IMR-90 (cell line): ENCODE results near the gene B9D1. TPM values are rescaled to one million over a fixed set of nuclear protein-coding genes. Genes with fewer than 3 reads are reported as not detected.

ENCODE experiments used
- ATAC-seq: fragments of 200-7000 bp; cut with Tn5 transposase; 2 replicates; pipeline ENCODE4 v1.9.1; 2020; ENCODE audit warnings: low read depth, mild to moderate bottlenecking, moderate library complexity
- BruUV-seq: library from RNA; stranded (reverse); fragments of 400-500 nt; replicated peaks from 2 replicates; lab custom pipeline; 2021; lab: Mats Ljungman, UMichigan
- CTCF ChIA-PET: fragments of 300-600 bp; formaldehyde crosslinking; extraction: SDS; loops from one replicate; lab custom pipeline; 2021; ENCODE audit warnings: antibody characterized with exemption; lab: Yijun Ruan, JAX
- POLR2A ChIA-PET: fragments of 300-600 bp; sonication (Branson Sonifier 250); formaldehyde crosslinking; loops from one replicate; lab custom pipeline; 2022; ENCODE audit warnings: antibody characterized with exemption; ENCODE audit not compliant: unreplicated experiment; lab: Charles Lee
- DNase-seq: peaks from one replicate; pipeline ENCODE4 v3.0.0; 2013
- H2AFZ ChIP-seq: replicated peaks from 2 replicates; pipeline ENCODE3; 2013; ENCODE audit warnings: low read length, mild to moderate bottlenecking; ENCODE audit not compliant: poor library complexity
- H2AK5ac ChIP-seq: 2 replicates; pipeline ENCODE4 v1.6.1; 2013; ENCODE audit warnings: low read depth, low read length, inconsistent platforms
- H2AK9ac ChIP-seq: replicated peaks from 2 replicates; pipeline ENCODE3; 2013; ENCODE audit warnings: mild to moderate bottlenecking, low read depth, low read length, moderate library complexity; ENCODE audit not compliant: poor library complexity
- H2BK120ac ChIP-seq: 2 replicates; pipeline ENCODE4 v1.6.1; 2013; ENCODE audit warnings: low read depth, low read length, inconsistent platforms
- H2BK15ac ChIP-seq: 3 replicates; pipeline ENCODE4 v1.6.1; 2013; ENCODE audit warnings: low read depth, low read length, inconsistent platforms
- H2BK20ac ChIP-seq: 2 replicates; pipeline ENCODE4 v1.6.1; 2013; ENCODE audit warnings: low read depth, mild to moderate bottlenecking, inconsistent platforms, low read length, moderate library complexity
- H2BK5ac ChIP-seq: 2 replicates; pipeline ENCODE4 v1.6.1; 2013; ENCODE audit warnings: mild to moderate bottlenecking, low read depth, low read length, inconsistent platforms; ENCODE audit not compliant: poor library complexity, severe bottlenecking
- H3K14ac ChIP-seq: replicated peaks from 2 replicates; pipeline ENCODE4 v1.6.1; 2013; ENCODE audit warnings: low read depth, low read length, inconsistent platforms
- H3K18ac ChIP-seq: 2 replicates; pipeline ENCODE4 v1.6.1; 2013; ENCODE audit warnings: low read depth, low read length, control low read depth
- H3K23ac ChIP-seq: 2 replicates; pipeline ENCODE4 v1.6.1; 2013; ENCODE audit warnings: low read depth, low read length, inconsistent platforms
- H3K27ac ChIP-seq: 2 replicates; pipeline ENCODE4 v1.5.1; 2013; ENCODE audit warnings: mild to moderate bottlenecking, control low read depth, low read length; ENCODE audit not compliant: insufficient read depth
- H3K27me3 ChIP-seq: 2 replicates; pipeline ENCODE4 v1.6.1; 2013; ENCODE audit warnings: low read length; ENCODE audit not compliant: control insufficient read depth, insufficient read depth
- H3K36me3 ChIP-seq: 2 replicates; pipeline ENCODE4 v1.6.1; 2013; ENCODE audit warnings: low read length, mixed read lengths; ENCODE audit not compliant: control insufficient read depth, insufficient read depth
- H3K4ac ChIP-seq: 2 replicates; pipeline ENCODE4 v1.6.1; 2013; ENCODE audit warnings: low read depth, low read length, inconsistent platforms
- H3K4me1 ChIP-seq: 2 replicates; pipeline ENCODE4 v1.6.1; 2013; ENCODE audit warnings: low read length, mixed read lengths; ENCODE audit not compliant: control insufficient read depth, insufficient read depth
- H3K4me2 ChIP-seq: 2 replicates; pipeline ENCODE4 v1.6.1; 2013; ENCODE audit warnings: low read depth, mild to moderate bottlenecking, control low read depth, low read length, moderate library complexity
- H3K4me3 ChIP-seq: 2 replicates; pipeline ENCODE4 v1.5.1; 2013; ENCODE audit warnings: low read depth, mild to moderate bottlenecking, control low read depth, low read length, moderate library complexity; ENCODE audit not compliant: insufficient read depth
- H3K56ac ChIP-seq: 2 replicates; pipeline ENCODE4 v1.6.1; 2013; ENCODE audit warnings: low read length, inconsistent platforms; ENCODE audit not compliant: insufficient read depth; ENCODE audit errors: extremely low read depth
- H3K79me1 ChIP-seq, 2 experiments: 2 replicates each; pipeline ENCODE4 v1.6.1; 2013; ENCODE audit warnings: low read length in 2 of 2, inconsistent platforms in 1 of 2, low read depth in 1 of 2
- H3K9ac ChIP-seq: 2 replicates; pipeline ENCODE4 v1.6.1; 2013; ENCODE audit warnings: low read depth, low read length, control low read depth
- H3K9me1 ChIP-seq: 2 replicates; pipeline ENCODE4 v1.6.1; 2013; ENCODE audit warnings: low read length, inconsistent platforms; ENCODE audit not compliant: insufficient read depth
- H3K9me3 ChIP-seq: 2 replicates; pipeline ENCODE4 v1.6.1; 2013; ENCODE audit warnings: low read length; ENCODE audit not compliant: control insufficient read depth, insufficient read depth
- H4K20me1 ChIP-seq: 2 replicates; pipeline ENCODE4 v1.6.1; 2013; ENCODE audit warnings: low read length, inconsistent platforms; ENCODE audit not compliant: insufficient read depth
- H4K5ac ChIP-seq: 2 replicates; pipeline ENCODE4 v1.6.1; 2013; ENCODE audit warnings: mild to moderate bottlenecking, low read depth, low read length, control low read depth
- H4K8ac ChIP-seq, 2 experiments: 2 replicates each; pipeline ENCODE4 v1.6.1; 2013; ENCODE audit warnings: low read depth in 2 of 2, low read length in 2 of 2, control low read depth in 1 of 2, inconsistent platforms in 1 of 2
- H4K91ac ChIP-seq: 2 replicates; pipeline ENCODE4 v1.6.1; 2013; ENCODE audit warnings: low read depth, low read length, inconsistent platforms; ENCODE audit not compliant: insufficient read depth
- BHLHE40 ChIP-seq: fragments of 150-350 bp; IDR thresholded peaks from 2 replicates; pipeline ENCODE4 v1.6.1; 2016; ENCODE audit warnings: mild to moderate bottlenecking, low read depth, low read length
- CEBPB ChIP-seq: IDR thresholded peaks from 2 replicates; pipeline ENCODE4 v1.6.1; 2012; ENCODE audit warnings: low read depth, low read length, improper control_type of control experiment
- CHD1 ChIP-seq: IDR thresholded peaks from 2 replicates; pipeline ENCODE4 v1.6.1; 2012; ENCODE audit warnings: low read depth, low read length, improper control_type of control experiment
- ELK1 ChIP-seq: fragments of 150-350 bp; IDR thresholded peaks from 2 replicates; pipeline ENCODE4 v1.6.1; 2016; ENCODE audit warnings: low read depth, mild to moderate bottlenecking, low read length, moderate library complexity, borderline replicate concordance
- FOS ChIP-seq: fragments of 150-350 bp; IDR thresholded peaks from 2 replicates; pipeline ENCODE4 v1.6.1; 2016; ENCODE audit warnings: low read depth, low read length
- MAFK ChIP-seq: IDR thresholded peaks from 2 replicates; pipeline ENCODE4 v1.6.1; 2012; ENCODE audit warnings: low read depth, low read length, improper control_type of control experiment
- MAZ ChIP-seq: IDR thresholded peaks from 2 replicates; pipeline ENCODE4 v1.6.1; 2012; ENCODE audit warnings: low read depth, mild to moderate bottlenecking, low read length, improper control_type of control experiment, moderate library complexity, borderline replicate concordance
- MXI1 ChIP-seq: IDR thresholded peaks from 2 replicates; pipeline ENCODE4 v1.6.1; 2012; ENCODE audit warnings: low read depth, mild to moderate bottlenecking, low read length, moderate library complexity, borderline replicate concordance
- NFE2L2 ChIP-seq: fragments of 150-350 bp; IDR thresholded peaks from 2 replicates; pipeline ENCODE4 v1.6.1; 2016; ENCODE audit warnings: low read depth, mild to moderate bottlenecking, low read length
- POLR2A ChIP-seq: IDR thresholded peaks from 2 replicates; pipeline ENCODE4 v1.6.1; 2012; ENCODE audit warnings: mild to moderate bottlenecking, low read depth, low read length
- RAD21 ChIP-seq: IDR thresholded peaks from 2 replicates; pipeline ENCODE4 v1.6.1; 2012; ENCODE audit warnings: low read length, improper control_type of control experiment
- RCOR1 ChIP-seq: IDR thresholded peaks from 2 replicates; pipeline ENCODE4 v1.6.1; 2012; ENCODE audit warnings: mild to moderate bottlenecking, low read length, improper control_type of control experiment; ENCODE audit not compliant: insufficient replicate concordance
- RFX5 ChIP-seq: IDR thresholded peaks from 2 replicates; pipeline ENCODE4 v1.8.0; 2012; ENCODE audit warnings: low read depth, mild to moderate bottlenecking, low read length, moderate library complexity
- WGBS, 2 experiments: methylation state at CpG; one replicate each; pipeline versions ENCODE4 v1.1.5 to v1.1.7; 2013; ENCODE audit warnings: missing lambda C conversion rate in 2 of 2; ENCODE audit not compliant: insufficient read length in 1 of 2; ENCODE audit errors: extremely low coverage in 2 of 2; 5-methylcytosine and 5-hydroxymethylcytosine counted together
- dilution Hi-C: fragments of 300-500 bp; cut with HindIII; formaldehyde crosslinking; loops from one replicate; pipeline ENCODE4 v1.14.3; 2018; ENCODE audit warnings: low sequenced_read_pairs; ENCODE audit not compliant: unreplicated experiment
- in situ Hi-C: fragments of 300-500 bp; cut with MboI; formaldehyde crosslinking; loops from 3 replicates; pipeline ENCODE4 v1.14.3; 2019; ENCODE audit warnings: low sequenced_read_pairs, inconsistent platforms, mixed read lengths
- intact Hi-C: fragments of 100-400 bp; cut with micrococcal nuclease; formaldehyde crosslinking; loops from 2 replicates; pipeline ENCODE4 v1.10.0; 2022
- polyA plus RNA-seq, 3 experiments: library from polyadenylated mRNA; depleted of rRNA; stranded (reverse); fragments of >200 nt; gene quantifications; 2 replicates each; pipeline ENCODE4 v1.2.3, GENCODE V29; 2012; ENCODE audit warnings: low replicate concordance in 1 of 3
- total RNA-seq: library from RNA; depleted of rRNA; stranded (reverse); fragments of >200 nt; gene quantifications from 2 replicates; pipeline ENCODE4 v1.2.3, GENCODE V29; 2012
- TF ChIP-seq, protein P1 (sequence below): fragments of 150-350 bp; IDR thresholded peaks from 2 replicates; pipeline ENCODE4 v1.6.1; 2017; ENCODE audit warnings: mild to moderate bottlenecking, antibody characterized with exemption, low read length, low read depth

The B9D1 gene
- total and polyA plus RNA-seq, 2 of the 4 experiments (the other 2 are of a cell fraction) = 42.5 to 43.8 TPM

- H3K27me3 ChIP-seq = no peaks in the 10 kb centered on the region
- DNase-seq = no peak
- CTCF ChIA-PET = no interaction called here
Observed at GRCh38 chr17:19343256-19343630, 19.3 kb downstream of the B9D1 start.

More at GRCh38 chr17:19343256-19343630, 19.3 kb downstream of the B9D1 start:
- Histone ChIP-seq H2AK5ac (peak overlapping the region; percentile 50), H3K9me1 (peaks cover 24% of the 10 kb centered on the region), H3K4ac (no peak overlapping the region), H3K4me2 (no peak overlapping the region), H3K27ac (no peak overlapping the region), H3K4me3 (no peak overlapping the region), H2AK9ac (no peak overlapping the region), H4K91ac (peak overlapping the region; percentile 24; the same call in 1 of the 2 replicates), H3K9ac (no peak overlapping the region), H2BK20ac (no peak overlapping the region), H2BK15ac (no peak overlapping the region), H2BK120ac (no peak overlapping the region), H3K79me1 (peaks cover 0 to 4% of the 10 kb centered on the region in 2 experiments; a peak in 1 of 4 replicates), H3K14ac (no peak overlapping the region), H3K4me1 (peaks cover 26% of the 10 kb centered on the region), H4K5ac (no peak overlapping the region), H2BK5ac (no peak overlapping the region), H4K8ac (no peak overlapping the region), H4K20me1 (peaks cover 8% of the 10 kb centered on the region), H3K23ac (no peak overlapping the region), H3K18ac (no peak overlapping the region), H3K56ac (no peak overlapping the region), H3K36me3 (no peaks in the 10 kb centered on the region), H2AFZ (no peak overlapping the region), H3K9me3 (no peaks in the 10 kb centered on the region)
- WGBS, 2 experiments = 87% methylated on average over 4 of the region's 7 CpGs; no CpG with 5 or more reads in 1 of the 2 experiments
- BruUV-seq = no TSS peak
- dilution Hi-C loops = no loop called here
- in situ Hi-C loops = no loop called here
- TF ChIP-seq ELK1 = no peak
- TF ChIP-seq FOS = no peak
- no peak for TF ChIP-seq CHD1
- TF ChIP-seq MAFK = no peak
- no peak for TF ChIP-seq POLR2A
- TF ChIP-seq, protein P1, sequence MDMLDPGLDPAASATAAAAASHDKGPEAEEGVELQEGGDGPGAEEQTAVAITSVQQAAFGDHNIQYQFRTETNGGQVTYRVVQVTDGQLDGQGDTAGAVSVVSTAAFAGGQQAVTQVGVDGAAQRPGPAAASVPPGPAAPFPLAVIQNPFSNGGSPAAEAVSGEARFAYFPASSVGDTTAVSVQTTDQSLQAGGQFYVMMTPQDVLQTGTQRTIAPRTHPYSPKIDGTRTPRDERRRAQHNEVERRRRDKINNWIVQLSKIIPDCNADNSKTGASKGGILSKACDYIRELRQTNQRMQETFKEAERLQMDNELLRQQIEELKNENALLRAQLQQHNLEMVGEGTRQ = no peak
- TF ChIP-seq NFE2L2 = no peak
- no peak for TF ChIP-seq RFX5
- TF ChIP-seq RAD21 = no peak
- no peak for TF ChIP-seq CEBPB
- TF ChIP-seq MAZ = no peak
- no peak for TF ChIP-seq RCOR1
- TF ChIP-seq BHLHE40 = no peak
- TF ChIP-seq MXI1 = no peak
- POLR2A ChIA-PET = no interaction called here
- intact Hi-C loops = no loop called here
- ATAC-seq = no peak
